SK-N-MC (cell line): ENCODE results near the gene DELE1.

Experiments used
- DNase-seq: peaks from one replicate; pipeline ENCODE4 v3.0.0-alpha.2; 2011; ENCODE audit warnings: low read depth, low spot score
- H3K27ac ChIP-seq: fragments of 200-600 bp; sonication (generic); 2 replicates; pipeline ENCODE4 v1.5.1; 2016; ENCODE audit warnings: mixed run types
- H3K36me3 ChIP-seq: fragments of 200-600 bp; sonication (generic); 2 replicates; pipeline ENCODE4 v1.6.1; 2017; ENCODE audit warnings: antibody characterized with exemption, low read length, mixed read lengths; ENCODE audit not compliant: insufficient read depth
- H3K4me3 ChIP-seq: fragments of 200-600 bp; sonication (generic); 2 replicates; pipeline ENCODE4 v1.5.1; 2016
- H3K9ac ChIP-seq: fragments of 200-600 bp; sonication (generic); 2 replicates; pipeline ENCODE4 v1.8.0; 2017; ENCODE audit warnings: mixed run types, mixed read lengths; ENCODE audit not compliant: insufficient read length
- H3K9me3 ChIP-seq: fragments of 200-600 bp; sonication (generic); 2 replicates; pipeline ENCODE4 v1.6.1; 2017; ENCODE audit warnings: low read depth, mild to moderate bottlenecking, antibody characterized with exemption, low read length, moderate library complexity, mixed read lengths
- EZH2 ChIP-seq: fragments of 200-600 bp; sonication (generic); IDR thresholded peaks from one replicate; pipeline ENCODE4 v1.6.1; 2017; ENCODE audit warnings: antibody characterized with exemption
- FOXP2 ChIP-seq: optimal IDR thresholded peaks from 2 replicates; pipeline ENCODE3; 2011; ENCODE audit warnings: mild to moderate bottlenecking, moderate library complexity; ENCODE audit not compliant: insufficient read depth; ENCODE audit errors: extremely low read length, control extremely low read depth
- POLR2AphosphoS5 ChIP-seq: IDR thresholded peaks from 2 replicates; pipeline ENCODE4 v1.6.1; 2012; ENCODE audit warnings: mild to moderate bottlenecking, low read depth, low read length, borderline replicate concordance

Gene DELE1

GRCh38 chr5:141877356-141878185, 46.1 kb upstream of the DELE1 start:
- TF ChIP-seq FOXP2 (no peak), POLR2AphosphoS5 (no peak), EZH2 (no peak)
- peak overlapping the region; percentile 68 for H3K4me3 ChIP-seq

GRCh38 chr5:141878186-141878710, 45.4 kb upstream of the DELE1 start, which contains the start of gene PCDH1:
Gene PCDH1, minus strand, starts transcription at chr5:141878410. Its CDS starts 148 bp downstream, at chr5:141878262.
- H3K4me3 ChIP-seq: peak within 1 kb of the TSS; percentile 68
- H3K9me3 ChIP-seq: no peaks in the 10 kb centered on the region
- H3K27ac ChIP-seq: no peak within 1 kb of the TSS
- H3K9ac ChIP-seq: no peak within 1 kb of the TSS
- no peaks in the 10 kb centered on the region for H3K36me3 ChIP-seq
- DNase-seq: no peak
- TF ChIP-seq EZH2: no peak
- no peak for TF ChIP-seq FOXP2
- TF ChIP-seq POLR2AphosphoS5: no peak

More at GRCh38 chr5:141877356-141878185, 46.1 kb upstream of the DELE1 start:
- Histone ChIP-seq H3K9ac (no peak overlapping the region), H3K27ac (no peak overlapping the region), H3K36me3 (no peaks in the 10 kb centered on the region), H3K9me3 (no peaks in the 10 kb centered on the region)
- no peak for DNase-seq

GRCh38 chr5:141878711-141879425, 44.8 kb upstream of the DELE1 start:
- H3K9ac ChIP-seq: no peak overlapping the region
- no peaks in the 10 kb centered on the region for H3K36me3 ChIP-seq
- peak; percentile 64 for DNase-seq
- no peak overlapping the region for H3K27ac ChIP-seq
- H3K4me3 ChIP-seq: peak overlapping the region; percentile 57
- TF ChIP-seq EZH2 (no peak), POLR2AphosphoS5 (no peak), FOXP2 (no peak)
- H3K9me3 ChIP-seq: no peaks in the 10 kb centered on the region

GRCh38 chr5:141879426-141879759, 44.3 kb upstream of the DELE1 start:
- Histone ChIP-seq H3K4me3 (no peak overlapping the region), H3K27ac (no peak overlapping the region), H3K36me3 (no peaks in the 10 kb centered on the region), H3K9ac (no peak overlapping the region), H3K9me3 (no peaks in the 10 kb centered on the region)
- no peak for TF ChIP-seq FOXP2
- no peak for TF ChIP-seq POLR2AphosphoS5
- no peak for TF ChIP-seq EZH2
- no peak for DNase-seq

GRCh38 chr5:141879941-141880738, 43.5 kb upstream of the DELE1 start:
- TF ChIP-seq EZH2 (no peak), POLR2AphosphoS5 (no peak), FOXP2 (no peak)
- Histone ChIP-seq H3K9me3 (no peaks in the 10 kb centered on the region), H3K36me3 (no peaks in the 10 kb centered on the region), H3K27ac (no peak overlapping the region), H3K9ac (no peak overlapping the region), H3K4me3 (no peak overlapping the region)
- no peak for DNase-seq

GRCh38 chr5:141880961-141881801, 42.5 kb upstream of the DELE1 start:
- no peak overlapping the region for H3K9ac ChIP-seq
- H3K27ac ChIP-seq: no peak overlapping the region
- H3K36me3 ChIP-seq: no peaks in the 10 kb centered on the region
- no peak overlapping the region for H3K4me3 ChIP-seq
- TF ChIP-seq EZH2 (no peak), POLR2AphosphoS5 (no peak), FOXP2 (no peak)
- DNase-seq: no peak
- H3K9me3 ChIP-seq: no peaks in the 10 kb centered on the region

GRCh38 chr5:141881886-141882285, 41.8 kb upstream of the DELE1 start:
- H3K9me3 ChIP-seq: no peaks in the 10 kb centered on the region
- no peak overlapping the region for H3K4me3 ChIP-seq
- no peak for DNase-seq
- H3K9ac ChIP-seq: no peak overlapping the region
- no peaks in the 10 kb centered on the region for H3K36me3 ChIP-seq
- H3K27ac ChIP-seq: no peak overlapping the region
- TF ChIP-seq POLR2AphosphoS5 (no peak), EZH2 (no peak), FOXP2 (no peak)
